H1 (cell line): Measurements from ENCODE around the gene IL1RAPL1. TPM values are rescaled to one million over a fixed set of nuclear protein-coding genes. Genes with fewer than 3 reads are reported as not detected.

Source experiments
- GABPA ChIP-seq: IDR thresholded peaks from 2 replicates; pipeline ENCODE4 v1.6.1; 2011; ENCODE audit warnings: mild to moderate bottlenecking, low read length, moderate library complexity, borderline replicate concordance; ENCODE audit not compliant: insufficient read depth
- MAFK ChIP-seq: IDR thresholded peaks from 2 replicates; pipeline ENCODE4 v1.6.1; 2012; ENCODE audit warnings: low read depth, mild to moderate bottlenecking, improper control_type of control experiment, low read length
- POLR2A ChIP-seq, 2 experiments: IDR thresholded peaks; 1 replicate in 1 of 2; 2 replicates in 1 of 2; pipeline ENCODE4 v1.6.1; 2011; ENCODE audit warnings: low read depth in 2 of 2, low read length in 2 of 2, mild to moderate bottlenecking in 2 of 2; ENCODE audit errors: control extremely low read depth in 1 of 2
- TAF7 ChIP-seq: optimal IDR thresholded peaks from 2 replicates; pipeline ENCODE3; 2011; ENCODE audit warnings: low read depth, mild to moderate bottlenecking, inconsistent platforms, low read length, moderate library complexity, borderline replicate concordance
- polyA plus RNA-seq, 7 experiments: library from polyadenylated mRNA; depleted of rRNA in 3 of 7; stranded (reverse) in 5 of 7; unstranded in 2 of 7; fragments of >200 nt in 5 of 7; fragments of 200-250 nt in 2 of 7; gene quantifications; 1 replicate in 5 of 7; 2 replicates in 1 of 7; 4 replicates in 1 of 7; pipeline versions ENCODE4 v1.2.1 to v1.2.3, GENCODE V29; 2011 to 2013; ENCODE audit warnings: missing spikeins in 2 of 7, mixed read lengths in 2 of 7
- total RNA-seq: library from RNA; stranded (reverse); fragmentation: NEBNext Ultra II Directional; extraction: Animal tissue kit (Norgen Biotek cat#: 25700); gene quantifications from 2 replicates; pipeline ENCODE4 v1.2.1, GENCODE V29; 2021
- TF ChIP-seq, protein P1 (sequence below): fragments of 300-600 bp; sonication (generic); IDR thresholded peaks from 2 replicates; pipeline ENCODE4 v1.7.1; 2012; ENCODE audit warnings: low read length, moderate library complexity, mild to moderate bottlenecking, inconsistent platforms; ENCODE audit not compliant: insufficient replicate concordance

The IL1RAPL1 gene
- total and polyA plus RNA-seq, 2 of the 8 experiments (the other 6 are each of a cell fraction or from before 2014, with no cell fraction given) = 0.11 to 0.35 TPM

DNA sequence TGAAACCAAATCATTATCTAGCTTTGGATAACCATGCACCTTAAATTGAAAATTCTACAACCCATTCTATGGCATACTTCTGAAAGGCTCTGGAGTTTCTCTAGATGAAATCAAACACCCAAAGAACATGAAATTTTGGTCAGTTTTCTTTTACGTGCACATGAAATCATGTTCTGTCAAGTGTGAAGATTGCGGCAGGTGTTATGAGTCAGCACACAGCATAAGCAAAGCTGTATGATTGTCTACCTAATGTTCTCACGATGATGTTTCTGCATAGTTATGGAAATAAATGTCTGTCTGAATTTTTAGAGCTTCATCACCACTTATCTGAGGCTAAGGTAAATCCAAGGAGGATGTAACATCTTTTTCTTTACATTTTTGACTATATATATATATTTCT lies 495.3 kb downstream of the IL1RAPL1 start (continued):
- TF ChIP-seq TAF7 = no peak
- no peak for TF ChIP-seq MAFK
- no peak for TF ChIP-seq GABPA
- TF ChIP-seq, protein P1, sequence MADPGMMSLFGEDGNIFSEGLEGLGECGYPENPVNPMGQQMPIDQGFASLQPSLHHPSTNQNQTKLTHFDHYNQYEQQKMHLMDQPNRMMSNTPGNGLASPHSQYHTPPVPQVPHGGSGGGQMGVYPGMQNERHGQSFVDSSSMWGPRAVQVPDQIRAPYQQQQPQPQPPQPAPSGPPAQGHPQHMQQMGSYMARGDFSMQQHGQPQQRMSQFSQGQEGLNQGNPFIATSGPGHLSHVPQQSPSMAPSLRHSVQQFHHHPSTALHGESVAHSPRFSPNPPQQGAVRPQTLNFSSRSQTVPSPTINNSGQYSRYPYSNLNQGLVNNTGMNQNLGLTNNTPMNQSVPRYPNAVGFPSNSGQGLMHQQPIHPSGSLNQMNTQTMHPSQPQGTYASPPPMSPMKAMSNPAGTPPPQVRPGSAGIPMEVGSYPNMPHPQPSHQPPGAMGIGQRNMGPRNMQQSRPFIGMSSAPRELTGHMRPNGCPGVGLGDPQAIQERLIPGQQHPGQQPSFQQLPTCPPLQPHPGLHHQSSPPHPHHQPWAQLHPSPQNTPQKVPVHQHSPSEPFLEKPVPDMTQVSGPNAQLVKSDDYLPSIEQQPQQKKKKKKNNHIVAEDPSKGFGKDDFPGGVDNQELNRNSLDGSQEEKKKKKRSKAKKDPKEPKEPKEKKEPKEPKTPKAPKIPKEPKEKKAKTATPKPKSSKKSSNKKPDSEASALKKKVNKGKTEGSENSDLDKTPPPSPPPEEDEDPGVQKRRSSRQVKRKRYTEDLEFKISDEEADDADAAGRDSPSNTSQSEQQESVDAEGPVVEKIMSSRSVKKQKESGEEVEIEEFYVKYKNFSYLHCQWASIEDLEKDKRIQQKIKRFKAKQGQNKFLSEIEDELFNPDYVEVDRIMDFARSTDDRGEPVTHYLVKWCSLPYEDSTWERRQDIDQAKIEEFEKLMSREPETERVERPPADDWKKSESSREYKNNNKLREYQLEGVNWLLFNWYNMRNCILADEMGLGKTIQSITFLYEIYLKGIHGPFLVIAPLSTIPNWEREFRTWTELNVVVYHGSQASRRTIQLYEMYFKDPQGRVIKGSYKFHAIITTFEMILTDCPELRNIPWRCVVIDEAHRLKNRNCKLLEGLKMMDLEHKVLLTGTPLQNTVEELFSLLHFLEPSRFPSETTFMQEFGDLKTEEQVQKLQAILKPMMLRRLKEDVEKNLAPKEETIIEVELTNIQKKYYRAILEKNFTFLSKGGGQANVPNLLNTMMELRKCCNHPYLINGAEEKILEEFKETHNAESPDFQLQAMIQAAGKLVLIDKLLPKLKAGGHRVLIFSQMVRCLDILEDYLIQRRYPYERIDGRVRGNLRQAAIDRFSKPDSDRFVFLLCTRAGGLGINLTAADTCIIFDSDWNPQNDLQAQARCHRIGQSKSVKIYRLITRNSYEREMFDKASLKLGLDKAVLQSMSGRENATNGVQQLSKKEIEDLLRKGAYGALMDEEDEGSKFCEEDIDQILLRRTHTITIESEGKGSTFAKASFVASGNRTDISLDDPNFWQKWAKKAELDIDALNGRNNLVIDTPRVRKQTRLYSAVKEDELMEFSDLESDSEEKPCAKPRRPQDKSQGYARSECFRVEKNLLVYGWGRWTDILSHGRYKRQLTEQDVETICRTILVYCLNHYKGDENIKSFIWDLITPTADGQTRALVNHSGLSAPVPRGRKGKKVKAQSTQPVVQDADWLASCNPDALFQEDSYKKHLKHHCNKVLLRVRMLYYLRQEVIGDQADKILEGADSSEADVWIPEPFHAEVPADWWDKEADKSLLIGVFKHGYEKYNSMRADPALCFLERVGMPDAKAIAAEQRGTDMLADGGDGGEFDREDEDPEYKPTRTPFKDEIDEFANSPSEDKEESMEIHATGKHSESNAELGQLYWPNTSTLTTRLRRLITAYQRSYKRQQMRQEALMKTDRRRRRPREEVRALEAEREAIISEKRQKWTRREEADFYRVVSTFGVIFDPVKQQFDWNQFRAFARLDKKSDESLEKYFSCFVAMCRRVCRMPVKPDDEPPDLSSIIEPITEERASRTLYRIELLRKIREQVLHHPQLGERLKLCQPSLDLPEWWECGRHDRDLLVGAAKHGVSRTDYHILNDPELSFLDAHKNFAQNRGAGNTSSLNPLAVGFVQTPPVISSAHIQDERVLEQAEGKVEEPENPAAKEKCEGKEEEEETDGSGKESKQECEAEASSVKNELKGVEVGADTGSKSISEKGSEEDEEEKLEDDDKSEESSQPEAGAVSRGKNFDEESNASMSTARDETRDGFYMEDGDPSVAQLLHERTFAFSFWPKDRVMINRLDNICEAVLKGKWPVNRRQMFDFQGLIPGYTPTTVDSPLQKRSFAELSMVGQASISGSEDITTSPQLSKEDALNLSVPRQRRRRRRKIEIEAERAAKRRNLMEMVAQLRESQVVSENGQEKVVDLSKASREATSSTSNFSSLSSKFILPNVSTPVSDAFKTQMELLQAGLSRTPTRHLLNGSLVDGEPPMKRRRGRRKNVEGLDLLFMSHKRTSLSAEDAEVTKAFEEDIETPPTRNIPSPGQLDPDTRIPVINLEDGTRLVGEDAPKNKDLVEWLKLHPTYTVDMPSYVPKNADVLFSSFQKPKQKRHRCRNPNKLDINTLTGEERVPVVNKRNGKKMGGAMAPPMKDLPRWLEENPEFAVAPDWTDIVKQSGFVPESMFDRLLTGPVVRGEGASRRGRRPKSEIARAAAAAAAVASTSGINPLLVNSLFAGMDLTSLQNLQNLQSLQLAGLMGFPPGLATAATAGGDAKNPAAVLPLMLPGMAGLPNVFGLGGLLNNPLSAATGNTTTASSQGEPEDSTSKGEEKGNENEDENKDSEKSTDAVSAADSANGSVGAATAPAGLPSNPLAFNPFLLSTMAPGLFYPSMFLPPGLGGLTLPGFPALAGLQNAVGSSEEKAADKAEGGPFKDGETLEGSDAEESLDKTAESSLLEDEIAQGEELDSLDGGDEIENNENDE = no peak
- no peak for TF ChIP-seq POLR2A (IDR thresholded peaks at IDR 0.05; ENCODE audit: control extremely low read depth in 1 of 2, low read depth in 2 of 2, low read length in 2 of 2)
